Measurements from ENCODE around the gene PEPD.
A peak's percentile ranks its signal among the peaks of the same experiment; 100 is the strongest.

Gene PEPD

GRCh38 chr19:33523167-33523566, 1.6 kb upstream of the PEPD start:
- TF ChIP-seq CTCF (conservative IDR thresholded peaks at IDR 0.05; ENCODE audit: low read length) (no peak), EZH2phosphoT487 (IDR thresholded peaks at IDR 0.05; ENCODE audit: borderline replicate concordance) (no peak)
- no peak overlapping the region for H3K4me3 ChIP-seq (ENCODE audit: low read length, poor library complexity, severe bottlenecking)
- H4K20me1 ChIP-seq (ENCODE audit: insufficient read depth, low read length, poor library complexity, severe bottlenecking): no peaks in the 10 kb centered on the region
- H3K4me1 ChIP-seq (ENCODE audit: insufficient read depth, low read length, poor library complexity, severe bottlenecking): peaks cover 18% of the 10 kb centered on the region
- H3F3A ChIP-seq (ENCODE audit: low read depth): no peaks in the 10 kb centered on the region
- no peaks in the 10 kb centered on the region for H3K36me3 ChIP-seq (ENCODE audit: insufficient read depth, low read length)
- H3K4me2 ChIP-seq (ENCODE audit: low read depth, low read length, poor library complexity, severe bottlenecking): no peak overlapping the region
- no peak overlapping the region for H2AFZ ChIP-seq (ENCODE audit: low read length)
- no peaks in the 10 kb centered on the region for H3K9me2 ChIP-seq (replicated peaks; ENCODE audit: low read depth, low read length)
- H3K9me3 ChIP-seq (ENCODE audit: insufficient read depth, low read depth, low read length): no peaks in the 10 kb centered on the region
- H3K79me2 ChIP-seq (ENCODE audit: insufficient read depth, low read length): peaks cover 7% of the 10 kb centered on the region; the same call in 1 of the 2 replicates
- H3K27me3 ChIP-seq (ENCODE audit: insufficient read depth, low read length, poor library complexity, severe bottlenecking): no peaks in the 10 kb centered on the region
- no peak overlapping the region for H3K9ac ChIP-seq (ENCODE audit: low read depth, low read length, poor library complexity, severe bottlenecking)

- Histone ChIP-seq H3K9me3 (ENCODE audit: insufficient read depth, low read depth, low read length) (no peaks in the 10 kb centered on the region), H3K79me2 (ENCODE audit: insufficient read depth, low read length) (peaks cover 7% of the 10 kb centered on the region; the same call in 1 of the 2 replicates), H3K9ac (ENCODE audit: low read depth, low read length, poor library complexity, severe bottlenecking) (peak overlapping the region; percentile 70), H3F3A (ENCODE audit: low read depth) (no peaks in the 10 kb centered on the region), H3K27me3 (ENCODE audit: insufficient read depth, low read length, poor library complexity, severe bottlenecking) (no peaks in the 10 kb centered on the region), H3K36me3 (ENCODE audit: insufficient read depth, low read length) (no peaks in the 10 kb centered on the region), H4K20me1 (ENCODE audit: insufficient read depth, low read length, poor library complexity, severe bottlenecking) (no peaks in the 10 kb centered on the region), H3K4me1 (ENCODE audit: insufficient read depth, low read length, poor library complexity, severe bottlenecking) (peaks cover 18% of the 10 kb centered on the region), H3K4me2 (ENCODE audit: low read depth, low read length, poor library complexity, severe bottlenecking) (peak overlapping the region; percentile 95), H3K4me3 (ENCODE audit: low read length, poor library complexity, severe bottlenecking) (peak overlapping the region; percentile 80), H3K9me2 (replicated peaks; ENCODE audit: low read depth, low read length) (no peaks in the 10 kb centered on the region), H2AFZ (ENCODE audit: low read length) (peak overlapping the region; percentile 74; the same call in 1 of the 2 replicates)
- no peak for TF ChIP-seq CTCF (conservative IDR thresholded peaks at IDR 0.05; ENCODE audit: low read length)
- TF ChIP-seq EZH2phosphoT487 (IDR thresholded peaks at IDR 0.05; ENCODE audit: borderline replicate concordance): no peak
Measured at GRCh38 chr19:33522371-33522662, 726 bp upstream of the PEPD start.

GRCh38 chr19:33520844-33521479, 629 bp downstream of the PEPD start:
- H3K9ac ChIP-seq (ENCODE audit: low read depth, low read length, poor library complexity, severe bottlenecking): peak overlapping the region; percentile 53
- H3K27me3 ChIP-seq (ENCODE audit: insufficient read depth, low read length, poor library complexity, severe bottlenecking): no peaks in the 10 kb centered on the region
- peaks cover 21% of the 10 kb centered on the region for H3K4me1 ChIP-seq (ENCODE audit: insufficient read depth, low read length, poor library complexity, severe bottlenecking)
- no peaks in the 10 kb centered on the region for H3K9me2 ChIP-seq (replicated peaks; ENCODE audit: low read depth, low read length)
- TF ChIP-seq EZH2phosphoT487 (IDR thresholded peaks at IDR 0.05; ENCODE audit: borderline replicate concordance): no peak
- TF ChIP-seq CTCF (conservative IDR thresholded peaks at IDR 0.05; ENCODE audit: low read length): no peak
- peak overlapping the region; percentile 95 for H3K4me2 ChIP-seq (ENCODE audit: low read depth, low read length, poor library complexity, severe bottlenecking)
- H3K4me3 ChIP-seq (ENCODE audit: low read length, poor library complexity, severe bottlenecking): peak overlapping the region; percentile 80
- H3K79me2 ChIP-seq (ENCODE audit: insufficient read depth, low read length): peaks cover 7% of the 10 kb centered on the region; the same call in 1 of the 2 replicates
- H3F3A ChIP-seq (ENCODE audit: low read depth): no peaks in the 10 kb centered on the region
- H3K9me3 ChIP-seq (ENCODE audit: insufficient read depth, low read depth, low read length): no peaks in the 10 kb centered on the region
- no peaks in the 10 kb centered on the region for H3K36me3 ChIP-seq (ENCODE audit: insufficient read depth, low read length)
- peak overlapping the region; percentile 75; the same call in 1 of the 2 replicates for H2AFZ ChIP-seq (ENCODE audit: low read length)
- H4K20me1 ChIP-seq (ENCODE audit: insufficient read depth, low read length, poor library complexity, severe bottlenecking): no peaks in the 10 kb centered on the region
